ENCODE data around the gene CDC42EP4. TPM values are rescaled to one million over a fixed set of nuclear protein-coding genes. Genes with fewer than 3 reads are reported as not detected.

The CDC42EP4 gene
- total and polyA plus RNA-seq, 2 experiments from 2014 or later: 62.4 to 82.7 TPM

- DNase-seq (ENCODE audit: low spot score): no peak
- Histone ChIP-seq H3K4me1 (ENCODE audit: insufficient read depth) (peaks cover 4% of the 10 kb centered on the region), H3K79me2 (no peaks in the 10 kb centered on the region), H2AFZ (no peak overlapping the region), H3K4me3 (no peak overlapping the region), H3K27ac (no peak overlapping the region), H3K9me3 (ENCODE audit: low read depth) (no peaks in the 10 kb centered on the region), H3K4me2 (no peak overlapping the region), H3K27me3 (no peaks in the 10 kb centered on the region), H4K20me1 (ENCODE audit: insufficient read depth, poor library complexity, severe bottlenecking) (no peaks in the 10 kb centered on the region), H3K36me3 (replicated peaks; ENCODE audit: insufficient read depth, low read depth) (no peaks in the 10 kb centered on the region), H3K9me2 (replicated peaks; ENCODE audit: insufficient read depth) (no peaks in the 10 kb centered on the region)
- no peak for TF ChIP-seq EZH2phosphoT487 (IDR thresholded peaks at IDR 0.05; ENCODE audit: low read depth, severe bottlenecking, unreplicated experiment)
- no peak for TF ChIP-seq EZH2 (IDR thresholded peaks at IDR 0.05; ENCODE audit: borderline replicate concordance)
- no peak for TF ChIP-seq CTCF (IDR thresholded peaks at IDR 0.05; ENCODE audit: poor library complexity)
- WGBS (ENCODE audit: low lambda C conversion rate, missing lambda C conversion rate): 68% methylated on average over 10 of the region's 10 CpGs
Observed at GRCh38 chr17:73250851-73251640, 60.8 kb downstream of the CDC42EP4 start.

- H3K36me3 ChIP-seq (replicated peaks; ENCODE audit: insufficient read depth, low read depth): no peaks in the 10 kb centered on the region
- H2AFZ ChIP-seq: no peak overlapping the region
- 88% methylated on average over 8 of the region's 8 CpGs for whole genome bisulfite sequencing (ENCODE audit: low lambda C conversion rate, missing lambda C conversion rate)
- H3K27me3 ChIP-seq: no peaks in the 10 kb centered on the region
- H3K27ac ChIP-seq: no peak overlapping the region
- no peak for TF ChIP-seq EZH2phosphoT487 (IDR thresholded peaks at IDR 0.05; ENCODE audit: low read depth, severe bottlenecking, unreplicated experiment)
- TF ChIP-seq CTCF (IDR thresholded peaks at IDR 0.05; ENCODE audit: poor library complexity): no peak
- TF ChIP-seq EZH2 (IDR thresholded peaks at IDR 0.05; ENCODE audit: borderline replicate concordance): no peak
- DNase-seq (ENCODE audit: low spot score): no peak
- H3K4me2 ChIP-seq: no peak overlapping the region
- no peaks in the 10 kb centered on the region for H3K9me2 ChIP-seq (replicated peaks; ENCODE audit: insufficient read depth)
- H4K20me1 ChIP-seq (ENCODE audit: insufficient read depth, poor library complexity, severe bottlenecking): no peaks in the 10 kb centered on the region
- no peaks in the 10 kb centered on the region for H3K4me1 ChIP-seq (ENCODE audit: insufficient read depth)
- H3K79me2 ChIP-seq: no peaks in the 10 kb centered on the region
- no peak overlapping the region for H3K4me3 ChIP-seq
- no peaks in the 10 kb centered on the region for H3K9me3 ChIP-seq (ENCODE audit: low read depth)
Observed at GRCh38 chr17:73249700-73250099, 62.1 kb downstream of the CDC42EP4 start.

- no peak overlapping the region for H3K4me2 ChIP-seq
- H3K9me3 ChIP-seq (ENCODE audit: low read depth): no peaks in the 10 kb centered on the region
- no peak overlapping the region for H3K4me3 ChIP-seq
- H3K9me2 ChIP-seq (replicated peaks; ENCODE audit: insufficient read depth): no peaks in the 10 kb centered on the region
- TF ChIP-seq EZH2phosphoT487 (IDR thresholded peaks at IDR 0.05; ENCODE audit: low read depth, severe bottlenecking, unreplicated experiment) (no peak), CTCF (IDR thresholded peaks at IDR 0.05; ENCODE audit: poor library complexity) (no peak), EZH2 (IDR thresholded peaks at IDR 0.05; ENCODE audit: borderline replicate concordance) (no peak)
- H4K20me1 ChIP-seq (ENCODE audit: insufficient read depth, poor library complexity, severe bottlenecking): no peaks in the 10 kb centered on the region
- no peak overlapping the region for H2AFZ ChIP-seq
- H3K79me2 ChIP-seq: no peaks in the 10 kb centered on the region
- DNase-seq (ENCODE audit: low spot score): no peak
- WGBS (ENCODE audit: low lambda C conversion rate, missing lambda C conversion rate): 97% methylated on average over 10 of the region's 10 CpGs
- no peaks in the 10 kb centered on the region for H3K4me1 ChIP-seq (ENCODE audit: insufficient read depth)
- H3K27ac ChIP-seq: no peak overlapping the region
- H3K27me3 ChIP-seq: no peaks in the 10 kb centered on the region
- no peaks in the 10 kb centered on the region for H3K36me3 ChIP-seq (replicated peaks; ENCODE audit: insufficient read depth, low read depth)
Observed at GRCh38 chr17:73248532-73248931, 63.3 kb downstream of the CDC42EP4 start.
